ENCODE results near the gene ZFYVE21.
"Not testable (repeated sequence)": the region's sequence is repeated elsewhere in the genome, so short reads cannot be mapped to it uniquely, and the experiment has no call there.

Gene ZFYVE21

DNA sequence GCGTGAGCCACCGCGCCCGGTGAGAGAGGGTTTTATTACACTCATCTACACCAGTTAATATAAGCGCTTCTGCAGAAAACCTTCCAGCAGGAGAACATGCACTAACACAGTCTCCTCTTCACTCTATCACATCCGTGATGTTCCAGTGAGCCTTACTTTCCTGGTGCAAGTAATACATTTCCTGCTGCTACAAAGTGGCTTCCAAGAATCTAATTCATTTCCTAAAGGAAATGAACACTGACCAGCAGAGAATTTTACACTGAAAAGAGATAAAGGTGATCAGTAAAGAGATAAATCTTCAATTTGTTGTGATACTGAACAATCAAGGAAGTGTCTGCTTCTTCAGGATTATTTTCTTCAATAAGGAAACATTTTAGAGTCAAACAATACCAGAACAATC is 39.5 kb downstream of the ZFYVE21 start:
- DNase-seq (ENCODE audit: extremely low read depth in 1 of 2, low read depth in 1 of 2) = no peak

DNA sequence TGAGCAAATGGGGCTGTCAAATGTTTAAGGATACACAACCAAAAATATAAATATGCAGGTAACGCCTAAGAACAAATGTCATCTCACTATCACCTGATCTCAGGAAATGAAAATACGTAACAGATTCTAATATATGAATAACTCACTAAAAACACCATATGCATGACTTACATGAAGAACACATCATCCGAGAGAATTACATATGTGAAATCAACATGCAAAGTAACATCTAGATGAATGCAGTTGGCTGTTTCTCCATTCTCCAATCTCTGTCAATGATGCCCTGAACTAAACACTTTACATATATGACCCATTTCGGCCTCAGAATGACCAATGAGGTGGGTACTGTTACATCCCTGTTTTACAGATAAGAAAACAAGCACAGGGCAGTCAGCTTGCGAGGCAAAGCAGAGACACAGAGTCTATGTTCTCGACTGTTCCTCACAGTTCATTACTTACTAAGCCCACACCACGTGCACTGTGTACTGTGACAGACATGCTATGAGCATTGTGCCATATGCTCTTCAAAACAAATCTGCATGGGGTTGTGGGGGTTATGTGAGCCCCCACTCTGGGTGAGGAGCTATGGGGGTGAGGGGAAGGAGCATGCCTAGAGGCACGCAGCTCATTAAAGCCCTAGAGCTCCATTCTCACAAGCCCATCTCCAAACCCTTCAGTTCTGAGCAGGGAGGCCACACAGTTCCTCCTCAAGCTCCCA is 42.6 kb downstream of the ZFYVE21 start:
- no peak for DNase-seq (ENCODE audit: extremely low read depth in 1 of 2, low read depth in 1 of 2)

DNA sequence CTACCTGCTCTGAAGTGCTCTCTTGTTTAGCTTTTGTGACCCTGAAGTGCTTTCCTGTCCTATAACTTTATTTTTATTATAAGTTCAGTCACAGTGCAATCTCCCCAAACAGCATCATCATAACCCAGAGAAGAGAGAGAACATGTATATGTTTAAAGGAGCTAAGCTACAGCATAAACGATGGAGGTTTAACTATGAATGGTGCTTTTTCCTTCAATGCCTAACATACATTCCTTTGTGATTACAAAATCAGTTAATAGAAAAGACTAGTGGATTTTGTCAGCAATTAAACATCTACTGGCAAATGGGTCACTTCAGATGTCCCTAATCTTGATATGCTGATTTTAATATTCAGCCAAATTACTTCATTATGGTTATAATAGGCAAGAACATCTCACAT is 46.4 kb downstream of the ZFYVE21 start:
- DNase-seq (ENCODE audit: extremely low read depth in 1 of 2, low read depth in 1 of 2) = no peak

DNA sequence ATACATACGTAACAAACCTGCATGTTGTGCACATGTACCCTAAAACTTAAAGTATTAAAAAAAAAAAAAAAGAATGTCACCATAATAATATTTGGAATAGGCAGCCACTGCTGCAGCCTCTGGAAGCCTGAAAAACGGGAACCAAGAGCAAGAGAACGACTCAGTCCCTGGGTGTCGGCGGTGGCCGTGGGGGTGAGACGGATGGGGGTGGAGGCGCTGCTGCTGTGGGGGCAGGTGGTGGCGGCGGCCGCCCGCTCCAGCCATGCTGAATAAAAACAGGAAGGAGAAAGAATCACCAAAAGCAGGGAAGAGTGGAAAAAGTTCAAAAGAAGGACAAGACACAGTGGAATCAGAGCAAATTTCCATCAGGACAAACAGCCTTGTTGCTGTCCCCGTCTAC is 46.9 kb downstream of the ZFYVE21 start:
- no peak for DNase-seq (ENCODE audit: extremely low read depth in 1 of 2, low read depth in 1 of 2)

DNA sequence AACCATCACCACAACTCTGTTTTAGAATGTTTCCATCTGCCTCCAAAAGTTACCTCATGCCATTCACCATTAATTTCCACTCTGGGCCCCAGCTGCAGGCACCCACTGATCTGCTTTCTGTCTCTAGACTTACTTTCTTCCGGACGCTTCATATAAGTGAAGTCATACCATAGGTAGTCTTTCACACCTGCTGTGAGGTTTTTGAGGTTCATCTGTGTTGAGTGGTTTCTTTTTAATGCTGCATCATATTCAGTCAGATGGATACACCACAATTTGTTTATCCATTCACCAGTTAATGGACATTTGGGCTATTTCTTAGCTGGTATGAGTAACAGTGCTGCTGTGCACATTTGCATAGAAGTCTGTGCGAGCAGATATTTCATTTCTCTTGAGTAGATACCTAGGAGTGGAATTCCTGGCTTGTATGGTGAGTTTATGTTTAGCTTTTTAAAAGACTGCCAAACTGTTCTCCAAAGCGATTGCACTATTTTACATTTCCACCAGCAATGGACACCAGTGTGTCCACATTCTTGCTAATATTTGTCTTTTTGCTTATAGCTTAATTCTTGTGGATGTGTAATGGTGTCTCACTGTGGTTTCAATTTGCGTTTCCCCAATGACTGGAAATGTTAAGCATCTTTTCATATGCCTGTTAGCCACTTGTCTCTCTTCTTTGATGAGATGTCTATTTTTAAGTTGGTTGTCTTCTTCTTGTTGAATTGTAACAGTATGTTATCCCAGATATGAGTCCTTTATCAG is 48.3 kb downstream of the ZFYVE21 start:
- DNase-seq (ENCODE audit: extremely low read depth in 1 of 2, low read depth in 1 of 2) = no peak

DNA sequence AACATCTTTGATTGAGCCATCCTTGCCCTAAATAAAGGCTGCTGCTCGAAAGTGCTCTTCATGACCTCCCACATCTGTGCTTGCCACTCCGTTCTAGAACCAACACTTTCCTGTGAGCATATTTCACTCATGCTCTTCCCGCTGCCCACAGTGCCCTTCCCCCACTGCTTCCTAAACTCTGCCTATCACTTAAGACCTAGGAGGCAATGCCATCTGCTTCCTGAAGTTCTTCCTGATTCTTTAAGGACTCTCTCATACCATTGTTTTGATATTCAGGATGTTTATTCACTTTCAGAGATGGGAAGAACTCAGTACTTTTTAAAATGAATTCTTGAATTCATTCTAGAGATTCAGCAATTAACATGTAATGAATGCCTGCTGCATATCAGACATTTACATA is 49.9 kb downstream of the ZFYVE21 start:
- DNase-seq (ENCODE audit: extremely low read depth in 1 of 2, low read depth in 1 of 2) = no peak

GRCh38 chr14:103767336-103767894 is 51.8 kb downstream of the ZFYVE21 start:
- DNase-seq (ENCODE audit: extremely low read depth in 1 of 2, low read depth in 1 of 2) = no peak

DNA sequence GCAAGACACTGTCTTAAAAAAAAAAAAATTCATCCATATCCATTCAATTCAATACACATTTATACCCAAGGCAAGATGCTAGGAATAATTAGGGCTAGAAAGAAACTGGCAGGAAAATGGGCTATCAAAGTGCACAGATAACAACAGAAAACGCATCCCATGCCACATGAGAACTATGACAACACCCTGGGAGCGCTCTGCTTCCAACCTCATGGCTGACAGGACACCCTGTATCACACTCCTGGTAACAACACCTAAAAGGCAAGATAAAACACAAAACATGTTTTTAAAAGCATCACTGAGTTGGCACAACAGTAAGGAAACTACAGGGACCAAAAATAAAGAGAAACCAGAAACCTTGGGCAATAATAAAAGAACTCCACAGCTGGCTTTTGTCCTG is 54.9 kb downstream of the ZFYVE21 start:
- no peak for DNase-seq (ENCODE audit: extremely low read depth in 1 of 2, low read depth in 1 of 2)

DNA sequence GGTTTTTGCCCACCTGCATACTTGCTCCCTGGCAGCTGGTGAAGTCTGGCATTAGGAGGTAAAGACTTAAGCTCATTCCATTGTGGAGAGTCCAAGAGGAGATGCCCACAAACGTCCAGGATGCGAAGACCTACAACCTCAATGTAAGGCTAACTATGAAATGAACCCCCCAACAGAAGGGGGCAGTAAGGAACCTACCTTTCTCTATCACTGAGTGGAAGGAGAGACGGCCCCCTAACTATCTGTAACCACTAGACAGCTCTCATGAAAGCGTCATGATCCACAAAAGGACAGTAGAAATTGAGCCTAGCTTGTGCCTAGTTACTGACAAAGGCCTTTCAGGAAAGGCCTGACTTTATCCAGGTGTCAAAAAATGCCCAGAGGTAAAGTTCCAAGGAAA is 55.3 kb downstream of the ZFYVE21 start:
- DNase-seq (ENCODE audit: extremely low read depth in 1 of 2, low read depth in 1 of 2) = no peak

- no peak for DNase-seq (ENCODE audit: extremely low read depth in 1 of 2, low read depth in 1 of 2)
Observed at GRCh38 chr14:103772078-103772712, 56.6 kb downstream of the ZFYVE21 start.

GRCh38 chr14:103773521-103773920 is 57.9 kb downstream of the ZFYVE21 start:
- no peak for DNase-seq (ENCODE audit: extremely low read depth in 1 of 2, low read depth in 1 of 2)

- no peak for DNase-seq (ENCODE audit: extremely low read depth in 1 of 2, low read depth in 1 of 2)
Observed at GRCh38 chr14:103775506-103775905, 59.9 kb downstream of the ZFYVE21 start.

DNA sequence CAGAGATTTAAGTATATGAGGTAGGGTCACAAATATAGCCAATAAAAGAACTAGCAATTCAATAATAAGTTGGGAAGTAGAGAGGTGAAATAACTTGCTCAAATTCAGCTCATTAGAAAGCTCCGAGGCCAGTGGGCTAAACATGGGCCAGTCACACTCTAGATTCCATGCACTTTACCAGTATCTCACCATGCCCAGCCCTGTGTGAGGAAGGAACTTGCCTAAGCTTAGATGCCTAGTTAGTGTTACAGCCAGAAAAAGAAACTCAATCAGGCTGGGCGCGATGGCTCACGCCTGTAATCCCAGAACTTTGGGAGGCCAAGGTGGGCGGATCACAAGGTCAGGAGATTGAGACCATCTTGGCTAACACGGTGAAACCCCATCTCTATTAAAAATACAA is 60.7 kb downstream of the ZFYVE21 start:
- not testable (repeated sequence) for DNase-seq (ENCODE audit: extremely low read depth in 1 of 2, low read depth in 1 of 2)

GRCh38 chr14:103782376-103782775 is 66.8 kb downstream of the ZFYVE21 start:
- DNase-seq (ENCODE audit: extremely low read depth in 1 of 2, low read depth in 1 of 2) = no peak

Measured in activated CD8-positive, alpha-beta memory T cell treated with anti-CD3 and anti-CD28 coated beads for 1 hour (primary cell).